Ishikawa (cell line): ENCODE measurements around the gene FBF1.

Experiments used
- CREB1 ChIP-seq: IDR thresholded peaks from 2 replicates; pipeline ENCODE4 v1.6.1; 2012; ENCODE audit warnings: low read depth
- EP300 ChIP-seq: IDR thresholded peaks from 2 replicates; pipeline ENCODE4 v1.6.1; 2012; ENCODE audit warnings: borderline replicate concordance
- MAX ChIP-seq: IDR thresholded peaks from 2 replicates; pipeline ENCODE4 v1.6.1; 2012
- NFIC ChIP-seq: IDR thresholded peaks from 2 replicates; pipeline ENCODE4 v1.6.1; 2012
- TEAD4 ChIP-seq: IDR thresholded peaks from 2 replicates; pipeline ENCODE4 v1.6.1; 2012

DNA sequence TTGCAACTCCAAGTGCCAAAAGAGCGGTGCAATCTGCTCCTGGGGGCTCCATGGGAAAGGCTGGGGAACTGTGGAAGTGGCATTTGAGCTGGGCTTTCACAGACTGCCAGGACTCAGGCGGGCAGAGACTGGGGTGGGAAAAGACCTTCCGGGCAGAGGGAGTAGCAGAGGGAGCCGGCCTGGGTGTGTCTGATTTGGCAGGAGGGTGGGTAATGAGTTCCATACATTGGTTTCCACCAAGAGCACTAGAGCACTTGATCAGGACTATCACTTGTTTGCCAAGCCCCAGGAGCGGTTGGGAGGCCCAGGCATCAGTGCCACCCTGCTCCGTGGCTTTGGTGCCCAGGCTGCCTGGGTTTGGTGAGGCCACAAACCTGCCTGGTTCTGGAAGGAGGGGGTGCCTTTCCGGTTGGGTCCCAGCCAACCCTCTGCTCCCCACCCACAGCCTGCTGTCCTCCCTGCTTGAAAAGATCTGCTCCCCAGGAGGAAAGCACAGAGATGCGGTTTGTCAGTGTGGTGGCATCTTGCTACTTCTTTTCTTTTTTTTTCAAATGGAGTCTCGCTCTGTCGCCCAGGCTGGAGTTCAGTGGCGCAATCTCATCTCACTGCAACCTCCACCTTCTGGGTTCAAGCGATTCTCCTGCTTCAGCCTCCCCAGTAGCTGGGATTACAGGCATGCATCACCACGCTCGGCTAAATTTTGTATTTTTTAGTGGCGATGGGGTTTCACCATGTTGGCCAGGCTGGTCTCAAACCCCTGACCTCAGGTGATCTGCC, 59.0 kb downstream of the FBF1 start:
- TF ChIP-seq CREB1 (no peak), EP300 (no peak), MAX (no peak), TEAD4 (no peak), NFIC (no peak)
